GM12874 (cell line): ENCODE measurements around the gene ZNF516.

Experiments used
- CTCF ChIP-seq: IDR thresholded peaks from 2 replicates; pipeline ENCODE4 v1.5.1; 2011; ENCODE audit warnings: low read depth, mild to moderate bottlenecking, control low read depth, low read length, moderate library complexity; ENCODE audit not compliant: insufficient read depth

The ZNF516 gene

GRCh38 chr18:76374330-76375281 is 120.4 kb downstream of the ZNF516 start:
- TF ChIP-seq CTCF, result no peak

GRCh38 chr18:76373297-76373696 is 121.7 kb downstream of the ZNF516 start:
- no peak for TF ChIP-seq CTCF

GRCh38 chr18:76371301-76372203 is 123.5 kb downstream of the ZNF516 start:
- TF ChIP-seq CTCF, result no peak

- TF ChIP-seq CTCF, result no peak
These were observed 124.4 kb downstream of the ZNF516 start for GRCh38 chr18:76370686-76371085.

- no peak for TF ChIP-seq CTCF
These were observed 124.8 kb downstream of the ZNF516 start for GRCh38 chr18:76370201-76370600.

- TF ChIP-seq CTCF, result no peak
These were observed 125.3 kb downstream of the ZNF516 start for GRCh38 chr18:76369791-76370190.

- TF ChIP-seq CTCF, result no peak
These were observed 126.1 kb downstream of the ZNF516 start for GRCh38 chr18:76368976-76369375.
